Measurements from ENCODE around the gene TNFSF12. TPM values are rescaled to one million over a fixed set of nuclear protein-coding genes. Genes with fewer than 3 reads are reported as not detected.

Gene TNFSF12
- total and polyA plus RNA-seq, 8 donors: 11.0 to 27.7 (median 14.1) TPM

- Histone ChIP-seq H3K27ac (peak within 1 kb of the TSS; percentile 80 to 94 (median 90)), H3K4me3 (peak within 1 kb of the TSS; percentile 10 to 97 (median 53)), H3K36me3 (no peaks in the 10 kb centered on the region), H3K27me3 (no peaks in the 10 kb centered on the region), H3K9me3 (no peaks in the 10 kb centered on the region), H3K4me1 (peaks cover 25 to 43% (median 30%) of the 10 kb centered on the region in 3 donors)
- FAIRE-seq (no peak), DNase-seq (peak in 5 of 6 donors; percentile 46 to 78 (median 60)), ATAC-seq (peak; percentile 8 to 24 (median 16))
- intact Hi-C loops (cut with DNase I): loop anchor here in 1 of 3 donors (10.0 kb wide), 1 partner anchor 204 kb away; the partner anchor contains the start of genes KCTD11 and TMEM95
- 8 to 10% methylated on average over 16 of the region's 16 CpGs for whole genome bisulfite sequencing, 2 donors
- TF ChIP-seq CTCF (IDR thresholded peaks at IDR 0.05): no peak
These were observed 9.9 kb downstream of the TNFSF12 start, which contains the start of gene TNFSF13 for GRCh38 chr17:7558544-7559319. Gene TNFSF13, plus strand, starts transcription at chr17:7558750. Its CDS starts 290 bp downstream, at chr17:7559040.

- Histone ChIP-seq H3K4me1 (peaks cover 25 to 43% (median 30%) of the 10 kb centered on the region in 3 donors), H3K27ac (peak overlapping the region; percentile 80 to 94 (median 90)), H3K9me3 (no peaks in the 10 kb centered on the region), H3K4me3 (peak overlapping the region; percentile 10 to 97 (median 53)), H3K27me3 (no peaks in the 10 kb centered on the region), H3K36me3 (no peaks in the 10 kb centered on the region)
- intact Hi-C loops (cut with DNase I): loop anchor here in 2 of 3 donors (5.0 to 10.0 kb wide), 2 partner anchors 47 to 205 kb away; partner anchors contain the start of genes KCTD11 (in 1 of the 2) and TMEM95 (in 1 of the 2)
- no peak for TF ChIP-seq CTCF (IDR thresholded peaks at IDR 0.05)
- WGBS, 2 donors: 17 to 21% methylated on average over 18 of the region's 18 CpGs
- FAIRE-seq: no peak
- peak in 5 of 6 donors; percentile 52 to 75 (median 62) for DNase-seq
- ATAC-seq: no peak
These were observed 10.7 kb downstream of the TNFSF12 start for GRCh38 chr17:7559320-7560171.

GRCh38 chr17:7560172-7561027 lies 11.5 kb downstream of the TNFSF12 start:
- no peaks in the 10 kb centered on the region for H3K9me3 ChIP-seq
- H3K4me3 ChIP-seq: peak overlapping the region in 2 of 4 donors; percentile 80 to 97
- intact Hi-C loops (cut with DNase I): loop anchor here in 1 of 3 donors (5.0 kb wide), 1 partner anchor 48 kb away; no protein-coding TSS in a partner anchor
- H3K27me3 ChIP-seq: no peaks in the 10 kb centered on the region
- FAIRE-seq (no peak), ATAC-seq (peak; percentile 54 to 66 (median 58)), DNase-seq (peak in 5 of 6 donors; percentile 73 to 86 (median 81))
- peak overlapping the region; percentile 22 to 94 (median 86) for H3K27ac ChIP-seq
- peak; percentile 45 to 66 (median 52) for TF ChIP-seq CTCF (IDR thresholded peaks at IDR 0.05)
- WGBS, 2 donors: 16 to 19% methylated on average over 22 of the region's 22 CpGs
- H3K4me1 ChIP-seq: peaks cover 25 to 43% (median 30%) of the 10 kb centered on the region in 3 donors
- peaks cover 0 to 3% (median 2%) of the 10 kb centered on the region in 3 donors for H3K36me3 ChIP-seq

GRCh38 chr17:7561028-7561575 lies 12.2 kb downstream of the TNFSF12 start:
- no peak for FAIRE-seq

More at GRCh38 chr17:7561028-7561575, 12.2 kb downstream of the TNFSF12 start:
- DNase-seq (peak; percentile 91 to 97 (median 95)), ATAC-seq (peak; percentile 78 to 85 (median 80))
- no peaks in the 10 kb centered on the region for H3K27me3 ChIP-seq
- WGBS, 2 donors: 0 to 1% methylated on average over 32 of the region's 32 CpGs
- H3K4me3 ChIP-seq: peak overlapping the region; percentile 80 to 97 (median 92)
- H3K27ac ChIP-seq: peak overlapping the region; percentile 79 to 94 (median 88)
- peak; percentile 62 to 80 (median 64) for TF ChIP-seq CTCF (IDR thresholded peaks at IDR 0.05)
- no peaks in the 10 kb centered on the region for H3K9me3 ChIP-seq
- intact Hi-C loops (cut with DNase I): loop anchor here in 1 of 3 donors (5.0 kb wide), 1 partner anchor 49 kb away; no protein-coding TSS in a partner anchor
- H3K36me3 ChIP-seq: peaks cover 0 to 6% (median 4%) of the 10 kb centered on the region in 3 donors
- H3K4me1 ChIP-seq: peaks cover 25 to 43% (median 30%) of the 10 kb centered on the region in 3 donors

Data from pancreas (tissue), 10 donors.